GM21447 (cell line): Measurements from ENCODE around the gene TLK1.
"Not testable (repeated sequence)": the region's sequence is repeated elsewhere in the genome, so short reads cannot be mapped to it uniquely, and the experiment has no call there.

Source experiments
- ATAC-seq: cut with Tn5 transposase; IDR thresholded peaks from one replicate; pipeline ENCODE4 v1.9.1; 2021; ENCODE audit not compliant: unreplicated experiment

The TLK1 gene

GRCh38 chr2:171086352-171087290, 74.1 kb downstream of the TLK1 start:
- no peak for ATAC-seq

GRCh38 chr2:171084128-171084527, 76.6 kb downstream of the TLK1 start:
- no peak for ATAC-seq

- no peak for ATAC-seq
Measured at GRCh38 chr2:171083451-171083850, 77.2 kb downstream of the TLK1 start.

- ATAC-seq = no peak
Measured at GRCh38 chr2:171081649-171082111, 79.0 kb downstream of the TLK1 start.

- ATAC-seq = no peak
Measured at GRCh38 chr2:171080607-171081006, 80.1 kb downstream of the TLK1 start.

- not testable (repeated sequence) for ATAC-seq
Measured at GRCh38 chr2:171076422-171076821, 84.3 kb downstream of the TLK1 start.

- ATAC-seq = no peak
Measured at GRCh38 chr2:171072164-171072563, 88.5 kb downstream of the TLK1 start.

- no peak for ATAC-seq
Measured at GRCh38 chr2:171069286-171069956, 91.3 kb downstream of the TLK1 start.

- no peak for ATAC-seq
Measured at GRCh38 chr2:171066110-171066509, 94.6 kb downstream of the TLK1 start.

- no peak for ATAC-seq
Measured at GRCh38 chr2:171057575-171057974, 103.1 kb downstream of the TLK1 start.

- no peak for ATAC-seq
Measured at GRCh38 chr2:171056307-171056706, 104.4 kb downstream of the TLK1 start.

- ATAC-seq = no peak
Measured at GRCh38 chr2:171049691-171050090, 111.0 kb downstream of the TLK1 start.

- no peak for ATAC-seq
Measured at GRCh38 chr2:171046048-171046560, 114.6 kb downstream of the TLK1 start.

- no peak for ATAC-seq
Measured at GRCh38 chr2:171044416-171044815, 116.3 kb downstream of the TLK1 start.

- ATAC-seq = no peak
Measured at GRCh38 chr2:171042253-171042969, 118.3 kb downstream of the TLK1 start.

- ATAC-seq = no peak
Measured at GRCh38 chr2:171036532-171036931, 124.2 kb downstream of the TLK1 start.

GRCh38 chr2:171034315-171034714, 126.4 kb downstream of the TLK1 start:
- ATAC-seq = no peak

- ATAC-seq = no peak
Measured at GRCh38 chr2:171025214-171025613, 135.5 kb downstream of the TLK1 start.

GRCh38 chr2:171018522-171018921, 142.2 kb downstream of the TLK1 start:
- peak; percentile 60 for ATAC-seq

GRCh38 chr2:171016125-171016524, 144.6 kb downstream of the TLK1 start:
- ATAC-seq = no peak

GRCh38 chr2:171013851-171014250, 146.8 kb downstream of the TLK1 start:
- ATAC-seq = no peak
